GM20000 (cell line): Measurements from ENCODE around the gene ADARB2.

ENCODE experiments used
- DNase-seq: peaks from one replicate; pipeline ENCODE4 v3.0.0; 2012; ENCODE audit warnings: low spot score
- CTCF ChIP-seq: IDR thresholded peaks from 2 replicates; pipeline ENCODE4 v1.5.1; 2012; ENCODE audit warnings: mild to moderate bottlenecking, control low read depth; ENCODE audit errors: extremely low read depth, missing control alignments

Gene ADARB2

GRCh38 chr10:1323951-1324350, 413.4 kb downstream of the ADARB2 start:
- DNase-seq: no peak
- no peak for TF ChIP-seq CTCF

GRCh38 chr10:1320739-1321320, 416.5 kb downstream of the ADARB2 start:
- no peak for DNase-seq
- TF ChIP-seq CTCF: no peak

- DNase-seq: no peak
- TF ChIP-seq CTCF: no peak
These were observed 420.5 kb downstream of the ADARB2 start for GRCh38 chr10:1316809-1317143.

- no peak for TF ChIP-seq CTCF
- no peak for DNase-seq
These were observed 421.1 kb downstream of the ADARB2 start for GRCh38 chr10:1316121-1316808.

GRCh38 chr10:1315178-1315577, 422.1 kb downstream of the ADARB2 start:
- no peak for TF ChIP-seq CTCF
- DNase-seq: no peak

GRCh38 chr10:1311726-1312125, 425.6 kb downstream of the ADARB2 start:
- no peak for TF ChIP-seq CTCF
- no peak for DNase-seq

- DNase-seq: no peak
- no peak for TF ChIP-seq CTCF
These were observed 427.0 kb downstream of the ADARB2 start for GRCh38 chr10:1310271-1310789.
